WTC11 (cell line): ENCODE results near the gene CHAMP1. TPM values are rescaled to one million over a fixed set of nuclear protein-coding genes. Genes with fewer than 3 reads are reported as not detected.
"Not testable (repeated sequence)": the region's sequence is repeated elsewhere in the genome, so short reads cannot be mapped to it uniquely, and the experiment has no call there.

Source experiments
- ATAC-seq: fragments of 200-7000 bp; cut with Tn5 transposase; 2 replicates; pipeline ENCODE4 v1.10.0; 2021; ENCODE audit warnings: mild to moderate bottlenecking, moderate library complexity
- CTCF ChIA-PET: fragments of 300-600 bp; sonication (Branson Sonifier 250); formaldehyde crosslinking; loops from one replicate; lab custom pipeline; 2021; ENCODE audit warnings: antibody characterized with exemption; lab: Charles Lee
- POLR2A ChIA-PET: fragments of 350-600 bp; sonication (Branson Sonifier 250); formaldehyde crosslinking; loops from one replicate; lab custom pipeline; 2021; ENCODE audit warnings: antibody characterized with exemption; lab: Charles Lee
- DNase-seq: peaks from one replicate; pipeline ENCODE4 v3.0.0; 2021; ENCODE audit warnings: low spot score
- H3K27ac Mint-ChIP-seq: 2 replicates; pipeline ENCODE4 v1.8.0; 2021; ENCODE audit warnings: mixed read lengths
- H3K27me3 Mint-ChIP-seq: 2 replicates; pipeline ENCODE4 v1.8.0; 2021; ENCODE audit warnings: low read depth, mild to moderate bottlenecking, moderate library complexity, mixed read lengths
- H3K36me3 Mint-ChIP-seq: 2 replicates; pipeline ENCODE4 v1.8.0; 2021; ENCODE audit warnings: mixed read lengths
- H3K4me1 Mint-ChIP-seq: 2 replicates; pipeline ENCODE4 v1.8.0; 2022; ENCODE audit warnings: mixed read lengths
- H3K4me3 Mint-ChIP-seq: 2 replicates; pipeline ENCODE4 v1.8.0; 2021; ENCODE audit warnings: mild to moderate bottlenecking, moderate library complexity, mixed read lengths
- H3K9me3 Mint-ChIP-seq: 2 replicates; pipeline ENCODE4 v1.8.0; 2021; ENCODE audit warnings: mixed read lengths
- IRF2 ChIP-seq: sonication (generic); formaldehyde crosslinking; IDR thresholded peaks from 2 replicates; pipeline ENCODE4 v1.8.0; 2022; ENCODE audit warnings: low read depth, missing genetic modification reagents, borderline replicate concordance
- NR1H2 ChIP-seq: sonication (generic); formaldehyde crosslinking; IDR thresholded peaks from 2 replicates; pipeline ENCODE4 v1.9.0; 2021; ENCODE audit warnings: mild to moderate bottlenecking, moderate library complexity, missing genetic modification reagents
- RELA ChIP-seq: sonication (generic); formaldehyde crosslinking; IDR thresholded peaks from 2 replicates; pipeline ENCODE4 v1.8.1; 2022; ENCODE audit warnings: missing genetic modification reagents, mild to moderate bottlenecking, borderline replicate concordance
- ZNF423 ChIP-seq: fragments of 250-450 bp; sonication (Bioruptor Pico); IDR thresholded peaks from 2 replicates; pipeline ENCODE4 v2.1.2; 2022; ENCODE audit warnings: mild to moderate bottlenecking, moderate library complexity
- ZNF671 ChIP-seq: fragments of 250-450 bp; sonication (Bioruptor Pico); IDR thresholded peaks from 2 replicates; pipeline ENCODE4 v1.8.0; 2021; ENCODE audit warnings: mild to moderate bottlenecking
- total RNA-seq: library from RNA; stranded (reverse); gene quantifications from 3 replicates; pipeline ENCODE4 v1.2.3, GENCODE V29; 2021
- TF ChIP-seq, protein P1 (sequence below): sonication (generic); formaldehyde crosslinking; IDR thresholded peaks from 2 replicates; pipeline ENCODE4 v1.8.1; 2022; ENCODE audit warnings: mild to moderate bottlenecking, missing genetic modification reagents, moderate library complexity, borderline replicate concordance
- TF ChIP-seq, protein P2 (sequence below): sonication (generic); formaldehyde crosslinking; IDR thresholded peaks from 2 replicates; pipeline ENCODE4 v1.8.1; 2023; ENCODE audit warnings: mild to moderate bottlenecking, missing genetic modification reagents
- TF ChIP-seq, protein P3 (sequence below): sonication (generic); formaldehyde crosslinking; IDR thresholded peaks from 2 replicates; pipeline ENCODE4 v1.8.0; 2022; ENCODE audit warnings: mild to moderate bottlenecking, missing genetic modification reagents
- TF ChIP-seq, protein P4 (sequence below): sonication (generic); formaldehyde crosslinking; IDR thresholded peaks from 2 replicates; pipeline ENCODE4 v1.8.1; 2022; ENCODE audit warnings: low read depth, missing genetic modification reagents, borderline replicate concordance
- TF ChIP-seq, protein P5 (sequence below): fragments of 250-450 bp; sonication (Bioruptor Pico); IDR thresholded peaks from 2 replicates; pipeline ENCODE4 v1.9.0; 2021; ENCODE audit warnings: mild to moderate bottlenecking

The CHAMP1 gene
- total RNA-seq, 1 experiment from 2014 or later, result 31.7 TPM

DNA sequence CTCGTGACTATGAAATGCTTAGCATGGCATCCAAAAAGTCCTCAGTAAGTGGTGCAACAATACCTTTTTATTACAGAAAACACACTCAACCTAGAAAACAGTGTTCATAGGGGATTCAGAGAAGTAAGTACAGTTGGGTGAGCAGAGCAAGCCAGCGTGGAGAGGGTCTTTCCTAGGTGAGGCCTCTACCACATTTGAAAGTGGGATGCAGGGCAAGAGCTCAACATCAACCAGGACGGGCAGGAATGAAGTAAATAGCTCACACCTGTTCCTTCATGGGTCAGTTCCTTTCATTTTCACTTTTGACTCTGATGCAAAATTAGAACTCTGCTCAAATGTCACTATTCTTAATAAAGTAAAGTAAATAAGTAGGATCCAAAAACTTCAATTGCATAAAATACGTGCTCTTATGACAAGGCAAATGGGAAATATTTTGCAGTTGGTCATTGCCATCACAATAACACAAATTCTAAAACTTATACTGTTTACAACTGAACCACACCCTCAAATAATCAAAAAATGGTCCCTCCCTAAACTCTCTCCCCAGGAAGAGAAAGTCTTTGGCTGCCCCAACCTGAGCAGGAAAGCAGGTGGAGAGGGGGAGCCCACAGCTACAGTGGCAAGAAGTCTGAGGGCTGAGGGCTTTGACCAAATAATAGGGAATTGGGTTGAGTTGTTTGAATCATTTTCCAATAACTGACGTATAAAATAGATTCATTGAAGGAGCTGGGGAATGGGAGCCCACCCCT is 20.2 kb downstream of the CHAMP1 start:
- Mint-ChIP-seq H3K4me3 (no peak overlapping the region), H3K27ac (no peak overlapping the region), H3K9me3 (0 out of 2 replicates have a peak, but pooled peaks cover 9% of the 10 kb centered on the region), H3K4me1 (peaks cover 23% of the 10 kb centered on the region), H3K27me3 (no peaks in the 10 kb centered on the region), H3K36me3 (no peaks in the 10 kb centered on the region)
- TF ChIP-seq RELA (no peak), IRF2 (CRISPR knock-in tag) (no peak), ZNF671 (no peak)
- TF ChIP-seq, protein P1, sequence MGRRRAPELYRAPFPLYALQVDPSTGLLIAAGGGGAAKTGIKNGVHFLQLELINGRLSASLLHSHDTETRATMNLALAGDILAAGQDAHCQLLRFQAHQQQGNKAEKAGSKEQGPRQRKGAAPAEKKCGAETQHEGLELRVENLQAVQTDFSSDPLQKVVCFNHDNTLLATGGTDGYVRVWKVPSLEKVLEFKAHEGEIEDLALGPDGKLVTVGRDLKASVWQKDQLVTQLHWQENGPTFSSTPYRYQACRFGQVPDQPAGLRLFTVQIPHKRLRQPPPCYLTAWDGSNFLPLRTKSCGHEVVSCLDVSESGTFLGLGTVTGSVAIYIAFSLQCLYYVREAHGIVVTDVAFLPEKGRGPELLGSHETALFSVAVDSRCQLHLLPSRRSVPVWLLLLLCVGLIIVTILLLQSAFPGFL (CRISPR knock-in tag), result no peak
- TF ChIP-seq, protein P2, sequence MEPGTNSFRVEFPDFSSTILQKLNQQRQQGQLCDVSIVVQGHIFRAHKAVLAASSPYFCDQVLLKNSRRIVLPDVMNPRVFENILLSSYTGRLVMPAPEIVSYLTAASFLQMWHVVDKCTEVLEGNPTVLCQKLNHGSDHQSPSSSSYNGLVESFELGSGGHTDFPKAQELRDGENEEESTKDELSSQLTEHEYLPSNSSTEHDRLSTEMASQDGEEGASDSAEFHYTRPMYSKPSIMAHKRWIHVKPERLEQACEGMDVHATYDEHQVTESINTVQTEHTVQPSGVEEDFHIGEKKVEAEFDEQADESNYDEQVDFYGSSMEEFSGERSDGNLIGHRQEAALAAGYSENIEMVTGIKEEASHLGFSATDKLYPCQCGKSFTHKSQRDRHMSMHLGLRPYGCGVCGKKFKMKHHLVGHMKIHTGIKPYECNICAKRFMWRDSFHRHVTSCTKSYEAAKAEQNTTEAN (CRISPR knock-in tag), result no peak
- TF ChIP-seq, protein P3, sequence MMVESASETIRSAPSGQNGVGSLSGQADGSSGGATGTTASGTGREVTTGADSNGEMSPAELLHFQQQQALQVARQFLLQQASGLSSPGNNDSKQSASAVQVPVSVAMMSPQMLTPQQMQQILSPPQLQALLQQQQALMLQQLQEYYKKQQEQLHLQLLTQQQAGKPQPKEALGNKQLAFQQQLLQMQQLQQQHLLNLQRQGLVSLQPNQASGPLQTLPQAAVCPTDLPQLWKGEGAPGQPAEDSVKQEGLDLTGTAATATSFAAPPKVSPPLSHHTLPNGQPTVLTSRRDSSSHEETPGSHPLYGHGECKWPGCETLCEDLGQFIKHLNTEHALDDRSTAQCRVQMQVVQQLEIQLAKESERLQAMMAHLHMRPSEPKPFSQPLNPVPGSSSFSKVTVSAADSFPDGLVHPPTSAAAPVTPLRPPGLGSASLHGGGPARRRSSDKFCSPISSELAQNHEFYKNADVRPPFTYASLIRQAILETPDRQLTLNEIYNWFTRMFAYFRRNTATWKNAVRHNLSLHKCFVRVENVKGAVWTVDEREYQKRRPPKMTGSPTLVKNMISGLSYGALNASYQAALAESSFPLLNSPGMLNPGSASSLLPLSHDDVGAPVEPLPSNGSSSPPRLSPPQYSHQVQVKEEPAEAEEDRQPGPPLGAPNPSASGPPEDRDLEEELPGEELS, result no peak
- TF ChIP-seq, protein P4, sequence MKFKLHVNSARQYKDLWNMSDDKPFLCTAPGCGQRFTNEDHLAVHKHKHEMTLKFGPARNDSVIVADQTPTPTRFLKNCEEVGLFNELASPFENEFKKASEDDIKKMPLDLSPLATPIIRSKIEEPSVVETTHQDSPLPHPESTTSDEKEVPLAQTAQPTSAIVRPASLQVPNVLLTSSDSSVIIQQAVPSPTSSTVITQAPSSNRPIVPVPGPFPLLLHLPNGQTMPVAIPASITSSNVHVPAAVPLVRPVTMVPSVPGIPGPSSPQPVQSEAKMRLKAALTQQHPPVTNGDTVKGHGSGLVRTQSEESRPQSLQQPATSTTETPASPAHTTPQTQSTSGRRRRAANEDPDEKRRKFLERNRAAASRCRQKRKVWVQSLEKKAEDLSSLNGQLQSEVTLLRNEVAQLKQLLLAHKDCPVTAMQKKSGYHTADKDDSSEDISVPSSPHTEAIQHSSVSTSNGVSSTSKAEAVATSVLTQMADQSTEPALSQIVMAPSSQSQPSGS (CRISPR knock-in tag), result no peak
- TF ChIP-seq, protein P5, sequence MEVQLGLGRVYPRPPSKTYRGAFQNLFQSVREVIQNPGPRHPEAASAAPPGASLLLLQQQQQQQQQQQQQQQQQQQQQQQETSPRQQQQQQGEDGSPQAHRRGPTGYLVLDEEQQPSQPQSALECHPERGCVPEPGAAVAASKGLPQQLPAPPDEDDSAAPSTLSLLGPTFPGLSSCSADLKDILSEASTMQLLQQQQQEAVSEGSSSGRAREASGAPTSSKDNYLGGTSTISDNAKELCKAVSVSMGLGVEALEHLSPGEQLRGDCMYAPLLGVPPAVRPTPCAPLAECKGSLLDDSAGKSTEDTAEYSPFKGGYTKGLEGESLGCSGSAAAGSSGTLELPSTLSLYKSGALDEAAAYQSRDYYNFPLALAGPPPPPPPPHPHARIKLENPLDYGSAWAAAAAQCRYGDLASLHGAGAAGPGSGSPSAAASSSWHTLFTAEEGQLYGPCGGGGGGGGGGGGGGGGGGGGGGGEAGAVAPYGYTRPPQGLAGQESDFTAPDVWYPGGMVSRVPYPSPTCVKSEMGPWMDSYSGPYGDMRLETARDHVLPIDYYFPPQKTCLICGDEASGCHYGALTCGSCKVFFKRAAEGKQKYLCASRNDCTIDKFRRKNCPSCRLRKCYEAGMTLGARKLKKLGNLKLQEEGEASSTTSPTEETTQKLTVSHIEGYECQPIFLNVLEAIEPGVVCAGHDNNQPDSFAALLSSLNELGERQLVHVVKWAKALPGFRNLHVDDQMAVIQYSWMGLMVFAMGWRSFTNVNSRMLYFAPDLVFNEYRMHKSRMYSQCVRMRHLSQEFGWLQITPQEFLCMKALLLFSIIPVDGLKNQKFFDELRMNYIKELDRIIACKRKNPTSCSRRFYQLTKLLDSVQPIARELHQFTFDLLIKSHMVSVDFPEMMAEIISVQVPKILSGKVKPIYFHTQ (CRISPR knock-in tag), result no peak
- no peak for ATAC-seq
- POLR2A ChIA-PET, result interaction anchor here (0.6 kb wide), 1 partner anchor 41 kb away, joined by 4 read pairs; no protein-coding TSS in a partner anchor
- no peak for DNase-seq
- CTCF ChIA-PET, result no interaction called here

DNA sequence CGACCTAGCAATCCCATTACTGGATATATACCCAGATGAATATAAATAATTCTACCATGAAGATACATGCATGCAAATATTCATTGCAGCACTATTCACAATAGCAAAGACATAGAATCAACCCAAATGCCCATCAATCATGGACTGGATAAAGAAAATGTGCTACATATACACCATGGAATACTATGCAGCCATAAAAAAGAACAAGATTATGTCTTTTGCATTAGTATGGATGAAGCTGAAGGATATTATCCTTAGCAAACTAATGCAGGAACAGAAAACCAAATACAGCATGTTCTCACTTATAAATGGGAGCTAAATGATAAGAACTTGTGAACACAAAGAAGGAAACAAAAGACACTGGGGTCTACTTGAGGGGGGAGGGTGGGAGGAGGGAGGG is 22.2 kb downstream of the CHAMP1 start:
- H3K36me3 Mint-ChIP-seq, POLR2A ChIA-PET, H3K9me3 Mint-ChIP-seq, H3K27ac Mint-ChIP-seq, H3K27me3 Mint-ChIP-seq, ATAC-seq, H3K4me3 Mint-ChIP-seq, DNase-seq: not testable (repeated sequence)
- CTCF ChIA-PET, result interaction anchor here (1.2 kb wide), 1 partner anchor 55 kb away, joined by 3 read pairs; the partner anchor contains the start of gene UPF3A
- peaks cover 43% of the 10 kb centered on the region for H3K4me1 Mint-ChIP-seq

DNA sequence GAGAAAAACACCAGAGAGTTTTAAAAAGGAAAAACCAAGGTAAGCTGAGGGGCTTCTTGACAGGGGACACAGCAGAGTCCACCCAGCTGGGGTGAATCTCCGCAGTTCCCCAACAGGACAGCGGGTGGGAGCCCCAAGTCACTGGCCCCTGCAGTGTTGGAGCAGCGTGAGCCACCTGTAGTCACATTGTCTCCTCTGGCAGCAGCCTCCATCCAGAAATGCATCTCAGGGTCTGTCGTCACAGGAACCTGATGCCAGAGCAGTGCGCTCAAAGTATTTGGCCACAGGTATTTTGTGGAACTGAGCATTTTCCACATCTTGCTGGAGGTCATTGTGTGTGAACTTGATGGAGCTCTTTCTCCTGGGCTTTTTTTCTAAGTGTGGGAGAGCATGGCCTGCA is 24.7 kb downstream of the CHAMP1 start:
- peak; percentile 43; the same call in 1 of the 2 replicates for ATAC-seq

More for the DNA sequence above, 24.7 kb downstream of the CHAMP1 start:
- Mint-ChIP-seq H3K4me1 (peaks cover 45% of the 10 kb centered on the region), H3K27me3 (no peaks in the 10 kb centered on the region), H3K27ac (no peak overlapping the region), H3K36me3 (peaks cover 15% of the 10 kb centered on the region), H3K4me3 (no peak overlapping the region), H3K9me3 (peaks cover 25% of the 10 kb centered on the region)
- DNase-seq, result no peak
- POLR2A ChIA-PET, result interaction anchor here (0.6 kb wide), 1 partner anchor 38 kb away, joined by 3 read pairs; no protein-coding TSS in a partner anchor
- CTCF ChIA-PET, result interaction anchor here (0.6 kb wide), 1 partner anchor 57 kb away, joined by 3 read pairs; no protein-coding TSS in a partner anchor
- TF ChIP-seq ZNF423 (peak; percentile 40; the same call in 1 of the 2 replicates), NR1H2 (no peak)
